A549 (cell line): Measurements from ENCODE around the gene XKR7. TPM values are rescaled to one million over a fixed set of nuclear protein-coding genes. Genes with fewer than 3 reads are reported as not detected.

ENCODE experiments used
- ATAC-seq, 2 experiments: fragments of 200-7000 bp in 1 of 2; fragments of >200 bp in 1 of 2; cut with Nextera tagmentation in 1 of 2; cut with Tn5 transposase in 1 of 2; 3 replicates each; pipeline versions ENCODE4 v1.8.0 to v1.9.1; 2018 to 2020; ENCODE audit warnings: mild to moderate bottlenecking in 1 of 2, moderate library complexity in 1 of 2
- CTCF ChIA-PET: fragments of 300-600 bp; sonication (Branson Sonifier 250); formaldehyde crosslinking; extraction: SDS; loops from one replicate; lab custom pipeline; 2021; ENCODE audit warnings: antibody characterized with exemption, inconsistent platforms; lab: Yijun Ruan, JAX
- POLR2A ChIA-PET: fragments of 350-600 bp; formaldehyde crosslinking; extraction: SDS; loops from one replicate; lab custom pipeline; 2021; ENCODE audit warnings: antibody characterized with exemption, inconsistent platforms; lab: Yijun Ruan, JAX
- DNase-seq, 2 experiments: peaks; one replicate each; pipeline versions ENCODE4 v3.0.0 to v3.0.0-alpha.2; 2011 to 2016; ENCODE audit warnings: low read depth in 1 of 2, low spot score in 1 of 2
- FAIRE-seq: peaks from 2 replicates; lab custom pipeline; 2011; peaks lifted over from hg19 to GRCh38; lab: Jason Lieb, UNC
- H3K27ac ChIP-seq, 2 experiments: fragments of >200 bp; sonication (Bioruptor Twin); formaldehyde crosslinking; 3 replicates each; pipeline ENCODE4 v1.5.1; 2016 to 2017
- H3K4me1 ChIP-seq: fragments of >200 bp; sonication (Bioruptor Twin); formaldehyde crosslinking; 3 replicates; pipeline ENCODE4 v1.6.1; 2016
- H3K4me2 ChIP-seq: fragments of >200 bp; sonication (Bioruptor Twin); formaldehyde crosslinking; 3 replicates; pipeline ENCODE4 v1.6.1; 2016
- H3K4me3 ChIP-seq: fragments of >200 bp; sonication (Bioruptor Twin); formaldehyde crosslinking; 3 replicates; pipeline ENCODE4 v1.5.1; 2016
- H3K9me3 ChIP-seq: fragments of >200 bp; sonication (Bioruptor Twin); formaldehyde crosslinking; 3 replicates; pipeline ENCODE4 v1.6.1; 2016
- BCL3 ChIP-seq: fragments of >200 bp; sonication (Bioruptor Twin); formaldehyde crosslinking; IDR thresholded peaks from 3 replicates; pipeline ENCODE4 v1.6.1; 2016
- BHLHE40 ChIP-seq: IDR thresholded peaks from 2 replicates; pipeline ENCODE4 v1.6.1; 2012; ENCODE audit warnings: low read depth, low read length, inconsistent platforms
- CEBPB ChIP-seq, 2 experiments: fragments of >200 bp in 1 of 2; sonication (Bioruptor Twin) in 1 of 2; formaldehyde crosslinking in 1 of 2; IDR thresholded peaks; 2 replicates each; pipeline ENCODE4 v1.6.1; 2012 to 2016
- CHD4 ChIP-seq: fragments of 200-600 bp; sonication (generic); IDR thresholded peaks from 2 replicates; pipeline ENCODE4 v1.6.1; 2016; ENCODE audit warnings: antibody characterized with exemption, mild to moderate bottlenecking, borderline replicate concordance
- E2F6 ChIP-seq: IDR thresholded peaks from 2 replicates; pipeline ENCODE4 v1.6.1; 2012; ENCODE audit warnings: low read depth, borderline replicate concordance
- EHMT2 ChIP-seq: fragments of 200-600 bp; sonication (generic); IDR thresholded peaks from 2 replicates; pipeline ENCODE4 v1.6.1; 2016; ENCODE audit warnings: antibody characterized with exemption, low read depth, mild to moderate bottlenecking, moderate library complexity
- ESRRA ChIP-seq: fragments of 150-350 bp; IDR thresholded peaks from 2 replicates; pipeline ENCODE4 v1.6.1; 2014; ENCODE audit warnings: mild to moderate bottlenecking, low read length, borderline replicate concordance
- FOSB ChIP-seq: fragments of 250-450 bp; sonication (Bioruptor Pico); IDR thresholded peaks from 2 replicates; pipeline ENCODE4 v1.5.0; 2020; ENCODE audit warnings: mild to moderate bottlenecking, moderate library complexity
- GATA3 ChIP-seq: IDR thresholded peaks from 2 replicates; pipeline ENCODE4 v1.6.1; 2012; ENCODE audit warnings: borderline replicate concordance
- HDAC2 ChIP-seq: fragments of 200-600 bp; sonication (generic); IDR thresholded peaks from 2 replicates; pipeline ENCODE4 v1.6.1; 2016
- HES2 ChIP-seq: fragments of >200 bp; sonication (Bioruptor Twin); formaldehyde crosslinking; IDR thresholded peaks from 2 replicates; pipeline ENCODE4 v1.6.1; 2016
- HEYL ChIP-seq: fragments of 250-450 bp; sonication (Bioruptor Pico); IDR thresholded peaks from 2 replicates; pipeline ENCODE4 v1.8.0; 2021; ENCODE audit warnings: mild to moderate bottlenecking, moderate library complexity
- HMGXB4 ChIP-seq: fragments of 250-450 bp; sonication (Bioruptor Pico); IDR thresholded peaks from 2 replicates; pipeline ENCODE4 v1.5.0; 2021; ENCODE audit warnings: mild to moderate bottlenecking, moderate library complexity, borderline replicate concordance
- HOXB13 ChIP-seq: fragments of 250-450 bp; sonication (Bioruptor Pico); IDR thresholded peaks from 2 replicates; pipeline ENCODE4 v1.5.0; 2020; ENCODE audit warnings: low read depth, mild to moderate bottlenecking, moderate library complexity
- HOXB5 ChIP-seq: fragments of 250-450 bp; sonication (Bioruptor Pico); IDR thresholded peaks from 2 replicates; pipeline ENCODE4 v1.5.0; 2020; ENCODE audit warnings: mild to moderate bottlenecking, moderate library complexity
- JUN ChIP-seq, 2 experiments: fragments of >200 bp; sonication (Bioruptor Twin); formaldehyde crosslinking; IDR thresholded peaks; 2 replicates in 1 of 2; 3 replicates in 1 of 2; pipeline ENCODE4 v1.6.1; 2016 to 2017
- KDM1A ChIP-seq: fragments of 200-600 bp; sonication (generic); IDR thresholded peaks from 2 replicates; pipeline ENCODE4 v1.6.1; 2016; ENCODE audit warnings: low read depth, mild to moderate bottlenecking
- KDM5A ChIP-seq: fragments of 200-600 bp; sonication (generic); IDR thresholded peaks from 2 replicates; pipeline ENCODE4 v1.6.1; 2016; ENCODE audit warnings: antibody characterized with exemption, mild to moderate bottlenecking
- MAFK ChIP-seq: fragments of 450-650 bp; IDR thresholded peaks from 2 replicates; pipeline ENCODE4 v1.6.1; 2014; ENCODE audit not compliant: partially characterized antibody
- MAX ChIP-seq: IDR thresholded peaks from 2 replicates; pipeline ENCODE4 v1.6.1; 2012
- MAZ ChIP-seq: fragments of 150-350 bp; IDR thresholded peaks from 2 replicates; pipeline ENCODE4 v1.6.1; 2014; ENCODE audit warnings: antibody characterized with exemption, low read depth, low read length, borderline replicate concordance
- NFE2L2 ChIP-seq: fragments of 150-350 bp; conservative IDR thresholded peaks from 2 replicates; pipeline ENCODE4 v1.6.1; 2014; ENCODE audit warnings: low read length
- NR3C1 ChIP-seq: fragments of >200 bp; sonication (Bioruptor Twin); formaldehyde crosslinking; IDR thresholded peaks from 3 replicates; pipeline ENCODE4 v1.6.1; 2017
- PBX3 ChIP-seq: IDR thresholded peaks from 2 replicates; pipeline ENCODE4 v1.6.1; 2012
- POLR2AphosphoS2 ChIP-seq: conservative IDR thresholded peaks from 2 replicates; pipeline ENCODE4 v1.6.1; 2012; ENCODE audit warnings: low read length, improper control_type of control experiment, inconsistent platforms
- RARB ChIP-seq: fragments of 250-450 bp; sonication (Bioruptor Pico); IDR thresholded peaks from 2 replicates; pipeline ENCODE4 v1.8.0; 2021; ENCODE audit warnings: mild to moderate bottlenecking, moderate library complexity
- RCOR1 ChIP-seq: fragments of 150-350 bp; IDR thresholded peaks from 2 replicates; pipeline ENCODE4 v1.6.1; 2014; ENCODE audit warnings: antibody characterized with exemption, low read length, low read depth
- RFX5 ChIP-seq: fragments of 450-650 bp; IDR thresholded peaks from 2 replicates; pipeline ENCODE4 v1.7.1; 2014; ENCODE audit warnings: antibody characterized with exemption, mild to moderate bottlenecking, moderate library complexity
- RNF2 ChIP-seq: fragments of 200-600 bp; sonication (generic); IDR thresholded peaks from 2 replicates; pipeline ENCODE4 v1.6.1; 2016; ENCODE audit warnings: low read depth, mild to moderate bottlenecking, antibody characterized with exemption, moderate library complexity, borderline replicate concordance
- SMC3 ChIP-seq: fragments of >200 bp; sonication (Bioruptor Twin); formaldehyde crosslinking; IDR thresholded peaks from 3 replicates; pipeline ENCODE4 v1.6.1; 2018; ENCODE audit warnings: inconsistent platforms
- SREBF2 ChIP-seq: fragments of 450-650 bp; IDR thresholded peaks from 2 replicates; pipeline ENCODE4 v1.6.1; 2014; ENCODE audit warnings: mild to moderate bottlenecking, moderate library complexity
- TFCP2L1 ChIP-seq: fragments of 250-450 bp; sonication (Bioruptor Pico); IDR thresholded peaks from 2 replicates; pipeline ENCODE4 v1.5.0; 2021; ENCODE audit warnings: mild to moderate bottlenecking
- TP53 ChIP-seq: fragments of 250-450 bp; sonication (Bioruptor Pico); IDR thresholded peaks from 2 replicates; pipeline ENCODE4 v1.5.0; 2021; ENCODE audit warnings: mild to moderate bottlenecking, moderate library complexity
- ZC3H11A ChIP-seq: fragments of 450-650 bp; IDR thresholded peaks from 2 replicates; pipeline ENCODE4 v1.6.1; 2014; ENCODE audit warnings: antibody characterized with exemption, mild to moderate bottlenecking
- ZFP36 ChIP-seq: fragments of 450-650 bp; IDR thresholded peaks from 2 replicates; pipeline ENCODE4 v1.6.1; 2014; ENCODE audit warnings: borderline replicate concordance; ENCODE audit not compliant: partially characterized antibody
- ZNF302 ChIP-seq: fragments of 250-450 bp; sonication (Bioruptor Pico); IDR thresholded peaks from 2 replicates; pipeline ENCODE4 v1.9.0; 2021; ENCODE audit warnings: inconsistent platforms, mild to moderate bottlenecking, moderate library complexity
- ZSCAN20 ChIP-seq: fragments of 250-450 bp; sonication (Bioruptor Pico); IDR thresholded peaks from 2 replicates; pipeline ENCODE4 v1.8.0; 2022; ENCODE audit warnings: mild to moderate bottlenecking, moderate library complexity
- WGBS: methylation state at CpG from one replicate; pipeline ENCODE4 v1.1.6; 2017; ENCODE audit errors: missing lambda C conversion rate; 5-methylcytosine and 5-hydroxymethylcytosine counted together
- polyA plus RNA-seq, 4 experiments: library from polyadenylated mRNA; depleted of rRNA in 3 of 4; stranded (reverse); fragments of >200 nt; fragmentation: RNase III in 1 of 4; extraction: RNeasy Plus Mini Kit Qiagen cat#74134 plus additional on column Dnase treatment in 1 of 4; gene quantifications; 2 replicates in 3 of 4; 3 replicates in 1 of 4; pipeline ENCODE4 v1.2.3, GENCODE V29; 2011 to 2017

XKR7 gene
- polyA plus RNA-seq, 2 of the 4 experiments (the other 2 are of a cell fraction), result 0.01 TPM; not detected in 1

- DNase-seq, result peak; percentile 44 to 81
- peaks cover 6% of the 10 kb centered on the region; the same call in 2 of the 3 replicates for H3K4me1 ChIP-seq
- no peak overlapping the region; the same call in 2 of the 3 replicates for H3K4me3 ChIP-seq
- no peak for FAIRE-seq
- ChIA-PET POLR2A (no interaction called here), CTCF (interaction anchor here (0.6 to 5.1 kb wide), 8 partner anchors 9 to 145 kb away, joined by 3 to 35 read pairs (median 5); partner anchors contain the start of gene PDRG1)
- WGBS, result 47% methylated on average over 6 of the region's 57 CpGs
- peak overlapping the region; percentile 47; the same call in 2 of the 3 replicates for H3K4me2 ChIP-seq
- peak; percentile 82 to 89 for ATAC-seq
- no peaks in the 10 kb centered on the region for H3K9me3 ChIP-seq
- no peak overlapping the region for H3K27ac ChIP-seq
- TF ChIP-seq RCOR1 (no peak), CEBPB (IDR thresholded peaks at IDR 0.05) (no peak), HOXB5 (CRISPR knock-in tag) (peak; percentile 98), HMGXB4 (CRISPR knock-in tag) (no peak), MAZ (no peak), POLR2AphosphoS2 (no peak), GATA3 (no peak), HES2 (no peak), RARB (CRISPR knock-in tag) (no peak), ZFP36 (no peak), FOSB (0 out of 2 replicates have a peak, but pooled peaks have one; percentile 46), KDM1A (no peak), E2F6 (no peak), RNF2 (no peak), KDM5A (no peak), SREBF2 (no peak), BHLHE40 (no peak), PBX3 (no peak), RFX5 (no peak), TFCP2L1 (CRISPR knock-in tag) (peak; percentile 69; the same call in 1 of the 2 replicates), ZNF302 (CRISPR knock-in tag) (0 out of 2 replicates have a peak, but pooled peaks have one; percentile 29), EHMT2 (peak; percentile 99), NR3C1 (no peak), CHD4 (no peak), ESRRA (no peak), NFE2L2 (no peak), JUN (IDR thresholded peaks at IDR 0.05) (no peak), MAX (no peak), HDAC2 (0 out of 2 replicates have a peak, but pooled peaks have one; percentile 58), HEYL (peak; percentile 79; the same call in 1 of the 2 replicates), MAFK (no peak), SMC3 (no peak), BCL3 (no peak), ZSCAN20 (CRISPR knock-in tag) (peak; percentile 97), ZC3H11A (no peak), HOXB13 (CRISPR knock-in tag) (peak; percentile 97), TP53 (CRISPR knock-in tag) (peak; percentile 73; the same call in 1 of the 2 replicates)
Observed at GRCh38 chr20:31968291-31969126, 558 bp downstream of the XKR7 start.
